ENCODE results near the gene CLEC18C. TPM values are rescaled to one million over a fixed set of nuclear protein-coding genes. Genes with fewer than 3 reads are reported as not detected.
"Not testable (repeated sequence)": the region's sequence is repeated elsewhere in the genome, so short reads cannot be mapped to it uniquely, and the experiment has no call there.

The CLEC18C gene
- total RNA-seq, 1 experiment from 2014 or later: 0.21 TPM

DNA sequence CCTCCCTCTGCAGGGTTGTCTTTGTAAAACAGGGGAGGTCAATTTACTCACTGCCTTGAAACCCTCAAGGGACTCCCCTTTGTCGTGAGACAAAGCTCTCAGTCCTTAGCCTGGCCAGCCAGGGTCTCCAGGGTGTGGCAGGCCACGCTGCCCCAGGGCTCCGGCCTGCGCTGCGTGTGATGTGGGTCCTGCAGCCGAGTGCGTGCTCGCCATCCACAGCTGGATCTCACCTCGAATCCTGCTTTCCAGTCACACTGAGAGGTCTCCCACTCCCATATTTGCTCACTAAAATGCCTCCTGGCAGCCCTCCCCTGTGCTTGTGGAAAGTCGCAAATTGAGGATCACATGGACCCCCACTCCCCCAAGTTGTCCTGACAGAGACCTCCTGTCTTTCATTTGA lies 10.0 kb upstream of the CLEC18C start:
- H3K4me1 Mint-ChIP-seq (ENCODE audit: insufficient read depth, unreplicated experiment): peaks cover 15% of the 10 kb centered on the region
- peaks cover 20% of the 10 kb centered on the region for H3K36me3 Mint-ChIP-seq (ENCODE audit: insufficient read depth, unreplicated experiment)
- H3K4me3 Mint-ChIP-seq (ENCODE audit: unreplicated experiment): no peak overlapping the region
- ChIA-PET POLR2A (no interaction called here), CTCF (no interaction called here)
- no peak for DNase-seq (ENCODE audit: unreplicated experiment)
- no TSS peak for BruUV-seq (replicated peaks)
- H3K9me3 Mint-ChIP-seq (ENCODE audit: unreplicated experiment): no peaks in the 10 kb centered on the region
- H3K27ac Mint-ChIP-seq (ENCODE audit: low read depth, unreplicated experiment): no peak overlapping the region
- intact Hi-C loops (cut with micrococcal nuclease): no loop called here
- TF ChIP-seq, protein P1, sequence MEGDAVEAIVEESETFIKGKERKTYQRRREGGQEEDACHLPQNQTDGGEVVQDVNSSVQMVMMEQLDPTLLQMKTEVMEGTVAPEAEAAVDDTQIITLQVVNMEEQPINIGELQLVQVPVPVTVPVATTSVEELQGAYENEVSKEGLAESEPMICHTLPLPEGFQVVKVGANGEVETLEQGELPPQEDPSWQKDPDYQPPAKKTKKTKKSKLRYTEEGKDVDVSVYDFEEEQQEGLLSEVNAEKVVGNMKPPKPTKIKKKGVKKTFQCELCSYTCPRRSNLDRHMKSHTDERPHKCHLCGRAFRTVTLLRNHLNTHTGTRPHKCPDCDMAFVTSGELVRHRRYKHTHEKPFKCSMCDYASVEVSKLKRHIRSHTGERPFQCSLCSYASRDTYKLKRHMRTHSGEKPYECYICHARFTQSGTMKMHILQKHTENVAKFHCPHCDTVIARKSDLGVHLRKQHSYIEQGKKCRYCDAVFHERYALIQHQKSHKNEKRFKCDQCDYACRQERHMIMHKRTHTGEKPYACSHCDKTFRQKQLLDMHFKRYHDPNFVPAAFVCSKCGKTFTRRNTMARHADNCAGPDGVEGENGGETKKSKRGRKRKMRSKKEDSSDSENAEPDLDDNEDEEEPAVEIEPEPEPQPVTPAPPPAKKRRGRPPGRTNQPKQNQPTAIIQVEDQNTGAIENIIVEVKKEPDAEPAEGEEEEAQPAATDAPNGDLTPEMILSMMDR (IDR thresholded peaks at IDR 0.05; ENCODE audit: unreplicated experiment): no peak
- no peaks in the 10 kb centered on the region for H3K27me3 Mint-ChIP-seq (ENCODE audit: insufficient read depth, unreplicated experiment)

DNA sequence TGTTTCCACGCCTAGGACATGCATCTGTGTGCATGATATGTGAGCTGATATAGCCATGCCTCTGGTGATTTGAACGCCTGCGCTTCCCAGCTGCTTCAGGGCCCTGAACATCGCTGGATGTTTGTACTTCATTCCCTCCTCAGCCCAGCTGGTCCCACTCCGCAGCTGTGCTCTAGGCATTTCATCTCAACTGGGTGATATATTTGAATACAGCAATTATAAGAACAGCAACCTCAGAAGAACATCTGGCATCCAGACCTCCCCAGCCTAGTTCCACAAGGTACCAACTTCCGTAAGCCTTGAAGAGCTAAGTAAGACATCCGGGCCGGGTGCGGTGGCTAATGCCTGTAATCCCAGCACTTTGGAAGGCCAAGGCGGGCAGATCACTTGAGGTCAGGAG lies 6.9 kb upstream of the CLEC18C start:
- peaks cover 13% of the 10 kb centered on the region for H3K36me3 Mint-ChIP-seq (ENCODE audit: insufficient read depth, unreplicated experiment)
- POLR2A ChIA-PET; DNase-seq (ENCODE audit: unreplicated experiment); H3K4me1 Mint-ChIP-seq (ENCODE audit: insufficient read depth, unreplicated experiment); intact Hi-C loops (cut with micrococcal nuclease); H3K27me3 Mint-ChIP-seq (ENCODE audit: insufficient read depth, unreplicated experiment); H3K9me3 Mint-ChIP-seq (ENCODE audit: unreplicated experiment); H3K27ac Mint-ChIP-seq (ENCODE audit: low read depth, unreplicated experiment); H3K4me3 Mint-ChIP-seq (ENCODE audit: unreplicated experiment); CTCF ChIA-PET; BruUV-seq (replicated peaks): not testable (repeated sequence)

DNA sequence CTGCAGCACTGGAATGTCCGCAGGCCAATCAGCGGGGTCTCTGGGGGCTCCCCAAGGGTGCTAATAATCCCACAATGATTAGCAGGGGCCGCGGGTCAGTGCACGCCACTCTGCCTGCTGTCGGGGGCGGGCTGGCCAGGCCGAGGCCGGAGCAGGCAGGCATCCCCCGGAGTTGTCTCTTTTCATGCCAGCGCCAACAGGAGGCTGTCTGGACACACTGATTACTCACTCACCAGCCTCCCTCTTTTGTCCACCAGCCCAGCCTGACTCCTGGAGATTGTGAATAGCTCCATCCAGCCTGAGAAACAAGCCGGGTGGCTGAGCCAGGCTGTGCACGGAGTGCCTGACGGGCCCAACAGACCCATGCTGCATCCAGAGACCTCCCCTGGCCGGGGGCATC lies 329 bp downstream of the CLEC18C start:
- H3K4me3 Mint-ChIP-seq (ENCODE audit: unreplicated experiment); BruUV-seq (replicated peaks); POLR2A ChIA-PET; intact Hi-C loops (cut with micrococcal nuclease); H3K27ac Mint-ChIP-seq (ENCODE audit: low read depth, unreplicated experiment); DNase-seq (ENCODE audit: unreplicated experiment); CTCF ChIA-PET; H3K27me3 Mint-ChIP-seq (ENCODE audit: insufficient read depth, unreplicated experiment); H3K9me3 Mint-ChIP-seq (ENCODE audit: unreplicated experiment); H3K36me3 Mint-ChIP-seq (ENCODE audit: insufficient read depth, unreplicated experiment); H3K4me1 Mint-ChIP-seq (ENCODE audit: insufficient read depth, unreplicated experiment): not testable (repeated sequence)

DNA sequence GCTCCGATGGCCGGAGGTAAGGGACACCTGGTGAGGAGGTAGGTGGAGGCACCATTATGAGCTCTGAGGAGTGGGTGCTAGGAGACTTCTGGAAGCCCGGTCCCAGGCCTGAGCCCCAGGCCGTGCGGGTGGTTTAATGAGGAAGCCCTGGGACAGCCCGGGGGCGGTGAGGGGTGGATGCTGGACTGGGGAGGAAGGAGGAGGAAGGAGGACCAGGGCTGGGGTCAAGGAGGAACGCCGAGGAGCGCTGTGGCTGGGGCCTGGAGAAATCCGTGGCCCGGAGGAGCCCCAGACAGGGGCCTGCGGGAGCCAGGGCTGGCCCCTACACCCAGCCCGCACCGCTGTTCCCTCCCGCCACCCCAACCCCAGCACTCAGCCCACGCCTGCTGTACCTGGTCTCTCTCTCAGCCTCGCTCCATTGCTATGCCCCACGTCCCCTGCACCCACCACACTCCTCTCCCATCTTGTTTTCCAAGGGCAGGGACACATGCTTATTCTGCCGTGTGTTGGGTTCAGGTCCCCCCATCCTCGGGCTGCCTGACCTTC lies 873 bp downstream of the CLEC18C start:
- BruUV-seq (replicated peaks); H3K27ac Mint-ChIP-seq (ENCODE audit: low read depth, unreplicated experiment); H3K4me1 Mint-ChIP-seq (ENCODE audit: insufficient read depth, unreplicated experiment); H3K9me3 Mint-ChIP-seq (ENCODE audit: unreplicated experiment); CTCF ChIA-PET; H3K27me3 Mint-ChIP-seq (ENCODE audit: insufficient read depth, unreplicated experiment); H3K4me3 Mint-ChIP-seq (ENCODE audit: unreplicated experiment); DNase-seq (ENCODE audit: unreplicated experiment); POLR2A ChIA-PET; intact Hi-C loops (cut with micrococcal nuclease); H3K36me3 Mint-ChIP-seq (ENCODE audit: insufficient read depth, unreplicated experiment): not testable (repeated sequence)

DNA sequence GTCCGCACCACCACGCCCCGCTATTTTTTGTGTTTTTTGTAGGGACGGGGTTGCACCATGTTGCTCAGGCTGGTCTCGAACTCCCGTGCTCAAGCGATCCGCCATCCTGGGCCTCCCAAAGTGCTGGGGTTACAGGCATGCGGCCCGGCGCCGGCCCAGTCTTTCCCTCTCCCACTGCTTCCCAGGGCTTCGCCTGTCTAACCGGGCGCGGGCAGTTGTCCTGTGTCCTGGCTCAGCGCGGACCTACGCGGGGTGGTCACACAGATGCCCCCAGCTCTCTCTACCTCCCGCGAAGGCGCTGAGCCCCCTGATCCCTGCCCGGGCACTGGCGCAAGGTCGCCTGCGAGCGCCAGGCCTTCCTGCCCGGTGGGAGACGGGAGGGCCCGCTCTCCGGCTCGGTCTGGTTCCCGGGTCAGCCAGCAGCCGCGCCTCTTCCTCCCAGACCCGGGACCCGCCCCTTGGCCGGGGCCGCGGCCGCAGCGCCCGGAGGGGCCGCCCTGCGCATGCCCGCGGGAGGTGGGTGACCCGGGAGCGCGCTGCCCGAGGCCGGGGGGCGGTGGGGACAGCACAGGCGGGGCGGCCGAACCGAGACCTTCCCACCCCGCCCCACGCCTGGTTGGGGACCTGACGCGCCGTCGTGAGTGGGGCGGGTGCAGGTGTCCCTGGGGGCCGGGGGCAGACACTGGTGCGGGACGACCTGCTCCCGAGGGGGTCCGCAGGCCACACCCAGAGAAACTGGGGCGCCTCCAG lies 14.4 kb downstream of the CLEC18C start:
- H3K9me3 Mint-ChIP-seq (ENCODE audit: unreplicated experiment); BruUV-seq (replicated peaks); H3K27me3 Mint-ChIP-seq (ENCODE audit: insufficient read depth, unreplicated experiment); DNase-seq (ENCODE audit: unreplicated experiment); H3K36me3 Mint-ChIP-seq (ENCODE audit: insufficient read depth, unreplicated experiment); CTCF ChIA-PET; H3K27ac Mint-ChIP-seq (ENCODE audit: low read depth, unreplicated experiment); H3K4me3 Mint-ChIP-seq (ENCODE audit: unreplicated experiment); intact Hi-C loops (cut with micrococcal nuclease); H3K4me1 Mint-ChIP-seq (ENCODE audit: insufficient read depth, unreplicated experiment); POLR2A ChIA-PET: not testable (repeated sequence)

DNA sequence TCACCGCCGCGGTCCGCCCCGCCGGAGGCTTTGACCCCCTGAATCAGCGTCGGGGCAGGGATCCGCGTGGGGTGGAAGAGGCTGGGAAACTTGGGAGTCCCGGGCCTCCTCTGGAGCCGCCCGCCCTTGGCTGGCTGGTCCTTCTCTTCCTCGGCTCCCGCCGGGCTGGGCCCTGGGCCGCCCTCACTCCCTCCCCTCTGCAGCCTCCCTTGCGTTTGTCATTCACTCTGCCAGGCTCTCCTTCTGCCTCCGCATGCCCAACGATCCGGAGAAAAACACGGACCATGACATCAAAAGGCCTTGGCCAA lies 15.0 kb downstream of the CLEC18C start:
- H3K27ac Mint-ChIP-seq (ENCODE audit: low read depth, unreplicated experiment); H3K36me3 Mint-ChIP-seq (ENCODE audit: insufficient read depth, unreplicated experiment); DNase-seq (ENCODE audit: unreplicated experiment); BruUV-seq (replicated peaks); POLR2A ChIA-PET; H3K9me3 Mint-ChIP-seq (ENCODE audit: unreplicated experiment); CTCF ChIA-PET; intact Hi-C loops (cut with micrococcal nuclease); H3K4me1 Mint-ChIP-seq (ENCODE audit: insufficient read depth, unreplicated experiment); H3K4me3 Mint-ChIP-seq (ENCODE audit: unreplicated experiment); H3K27me3 Mint-ChIP-seq (ENCODE audit: insufficient read depth, unreplicated experiment): not testable (repeated sequence)

DNA sequence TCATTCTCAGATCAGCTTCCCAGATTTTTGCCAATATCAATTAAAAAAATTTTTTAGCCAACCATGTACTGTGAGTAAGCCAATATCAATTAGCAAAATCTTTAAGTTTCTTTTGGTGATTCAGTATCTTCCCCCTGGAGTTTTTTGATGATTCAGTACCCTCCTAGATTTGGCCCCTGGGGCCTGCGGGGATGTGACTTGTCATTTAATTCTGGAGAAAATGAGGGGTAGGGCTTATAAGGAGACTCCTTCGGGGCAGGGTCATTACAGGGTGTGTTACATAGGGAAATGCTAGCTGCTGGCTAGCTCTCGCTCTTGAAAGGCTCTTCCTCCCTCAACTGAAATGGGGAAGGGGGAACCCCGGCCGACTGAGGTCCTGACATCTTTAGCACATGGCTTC lies 17.0 kb downstream of the CLEC18C start:
- H3K9me3 Mint-ChIP-seq (ENCODE audit: unreplicated experiment); H3K27ac Mint-ChIP-seq (ENCODE audit: low read depth, unreplicated experiment); CTCF ChIA-PET; H3K36me3 Mint-ChIP-seq (ENCODE audit: insufficient read depth, unreplicated experiment); DNase-seq (ENCODE audit: unreplicated experiment); H3K27me3 Mint-ChIP-seq (ENCODE audit: insufficient read depth, unreplicated experiment); POLR2A ChIA-PET; BruUV-seq (replicated peaks); H3K4me3 Mint-ChIP-seq (ENCODE audit: unreplicated experiment); intact Hi-C loops (cut with micrococcal nuclease); H3K4me1 Mint-ChIP-seq (ENCODE audit: insufficient read depth, unreplicated experiment): not testable (repeated sequence)

DNA sequence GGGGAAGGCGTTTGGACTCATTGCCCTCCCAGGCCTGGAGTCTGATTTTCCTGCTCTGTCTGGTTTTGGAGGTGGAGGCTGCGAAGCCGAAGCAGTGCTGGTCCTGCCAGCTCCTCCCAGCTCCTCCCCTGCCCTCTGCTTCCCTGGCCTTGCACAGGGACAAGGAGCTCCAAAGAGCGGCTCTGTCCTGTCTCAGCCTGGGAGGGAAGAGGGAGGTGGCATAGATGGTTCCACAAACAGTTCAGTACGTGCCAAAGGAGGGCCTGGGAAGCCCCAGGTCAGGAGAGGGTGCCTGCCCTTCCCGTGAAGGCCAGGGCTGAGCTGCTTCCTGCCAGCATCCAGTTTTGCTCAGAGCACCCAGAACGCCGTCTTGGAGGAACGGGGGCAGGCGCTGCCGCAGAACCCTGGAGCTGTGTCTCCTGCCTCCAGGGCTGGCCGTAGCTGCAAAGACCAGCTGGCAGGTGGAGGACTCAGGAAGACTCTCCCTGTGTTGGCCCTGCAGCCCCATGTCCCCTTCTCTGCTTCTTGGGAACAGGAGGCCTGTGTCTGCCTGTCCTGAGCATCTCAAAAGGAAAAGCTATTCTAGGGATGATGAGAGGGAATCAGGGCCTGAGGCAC lies 23.2 kb downstream of the CLEC18C start:
- H3K4me1 Mint-ChIP-seq (ENCODE audit: insufficient read depth, unreplicated experiment); H3K27ac Mint-ChIP-seq (ENCODE audit: low read depth, unreplicated experiment); H3K27me3 Mint-ChIP-seq (ENCODE audit: insufficient read depth, unreplicated experiment); H3K4me3 Mint-ChIP-seq (ENCODE audit: unreplicated experiment); intact Hi-C loops (cut with micrococcal nuclease); POLR2A ChIA-PET; H3K36me3 Mint-ChIP-seq (ENCODE audit: insufficient read depth, unreplicated experiment); DNase-seq (ENCODE audit: unreplicated experiment); H3K9me3 Mint-ChIP-seq (ENCODE audit: unreplicated experiment); BruUV-seq (replicated peaks); CTCF ChIA-PET: not testable (repeated sequence)

DNA sequence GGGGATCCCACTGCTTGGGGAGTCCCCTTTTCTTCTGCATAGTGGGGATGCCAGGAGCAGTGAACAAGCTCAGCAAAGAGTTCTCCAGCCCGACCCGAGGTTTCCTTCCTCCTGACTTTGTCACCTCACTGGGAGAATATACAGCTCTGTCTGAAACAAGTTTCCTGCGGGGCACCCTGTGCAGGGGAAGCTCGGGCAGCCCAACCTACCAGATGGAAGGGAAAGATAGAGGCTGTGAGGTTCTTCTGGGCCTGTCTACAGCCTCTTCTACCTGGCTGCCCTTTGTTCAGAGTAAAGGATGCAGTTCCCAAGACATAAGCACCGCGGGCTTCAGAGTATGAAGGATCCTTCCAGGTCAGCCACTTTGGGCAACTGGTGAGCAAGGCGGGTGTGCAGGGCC lies 24.0 kb downstream of the CLEC18C start:
- POLR2A ChIA-PET; CTCF ChIA-PET; H3K4me3 Mint-ChIP-seq (ENCODE audit: unreplicated experiment); H3K4me1 Mint-ChIP-seq (ENCODE audit: insufficient read depth, unreplicated experiment); H3K9me3 Mint-ChIP-seq (ENCODE audit: unreplicated experiment); H3K27me3 Mint-ChIP-seq (ENCODE audit: insufficient read depth, unreplicated experiment); DNase-seq (ENCODE audit: unreplicated experiment); H3K36me3 Mint-ChIP-seq (ENCODE audit: insufficient read depth, unreplicated experiment); intact Hi-C loops (cut with micrococcal nuclease); H3K27ac Mint-ChIP-seq (ENCODE audit: low read depth, unreplicated experiment); BruUV-seq (replicated peaks): not testable (repeated sequence)

Data from MCF 10A (cell line).